Smooth muscle cell (in vitro differentiated cells): ENCODE results near the gene SEC16A. TPM values are rescaled to one million over a fixed set of nuclear protein-coding genes. Genes with fewer than 3 reads are reported as not detected.

Source experiments
- DNase-seq: peaks from one replicate; lab custom pipeline; 2025; ENCODE audit not compliant: unreplicated experiment; lab: John Stamatoyannopoulos, UW
- H2AFZ ChIP-seq: fragments of 200-600 bp; sonication (generic); 2 replicates; pipeline ENCODE4 v1.6.0; 2016; ENCODE audit warnings: antibody characterized with exemption, low read depth, mild to moderate bottlenecking
- H3F3A ChIP-seq: fragments of 200-600 bp; sonication (generic); 2 replicates; pipeline ENCODE4 v1.6.0; 2017; ENCODE audit warnings: antibody characterized with exemption, low read depth
- H3K27ac ChIP-seq: fragments of 200-600 bp; sonication (generic); 2 replicates; pipeline ENCODE4 v1.5.1; 2016; ENCODE audit warnings: low read depth, mild to moderate bottlenecking
- H3K27me3 ChIP-seq: fragments of 200-600 bp; sonication (generic); 2 replicates; pipeline ENCODE4 v1.6.1; 2016; ENCODE audit warnings: low read depth, mild to moderate bottlenecking
- H3K36me3 ChIP-seq: fragments of 200-600 bp; sonication (generic); 2 replicates; pipeline ENCODE4 v1.5.1; 2016; ENCODE audit warnings: low read depth
- H3K4me1 ChIP-seq: fragments of 200-600 bp; sonication (generic); 2 replicates; pipeline ENCODE4 v1.5.1; 2016; ENCODE audit warnings: low read depth
- H3K4me2 ChIP-seq: fragments of 200-600 bp; sonication (generic); 2 replicates; pipeline ENCODE4 v1.6.0; 2016; ENCODE audit warnings: mild to moderate bottlenecking
- H3K4me3 ChIP-seq: fragments of 200-600 bp; sonication (generic); 2 replicates; pipeline ENCODE4 v1.5.1; 2016; ENCODE audit warnings: mild to moderate bottlenecking
- H3K79me2 ChIP-seq: fragments of 200-600 bp; sonication (generic); 2 replicates; pipeline ENCODE4 v1.6.0; 2016; ENCODE audit warnings: low read depth, mild to moderate bottlenecking
- H3K9ac ChIP-seq: fragments of 200-600 bp; sonication (generic); 2 replicates; pipeline ENCODE4 v1.6.0; 2016; ENCODE audit warnings: low read depth
- H3K9me3 ChIP-seq: fragments of 200-600 bp; sonication (generic); replicated peaks from 2 replicates; pipeline ENCODE4 v1.5.1; 2016; ENCODE audit warnings: low read depth
- H4K20me1 ChIP-seq: fragments of 200-600 bp; sonication (generic); 2 replicates; pipeline ENCODE4 v1.6.0; 2016; ENCODE audit warnings: low read depth
- CTCF ChIP-seq: fragments of 200-600 bp; sonication (generic); IDR thresholded peaks from 2 replicates; pipeline ENCODE4 v1.5.1; 2017; ENCODE audit warnings: borderline replicate concordance, mild to moderate bottlenecking, antibody characterized with exemption; ENCODE audit not compliant: insufficient read depth, poor library complexity, severe bottlenecking
- WGBS: methylation state at CpG from one replicate; pipeline ENCODE4 v1.1.7; 2016; ENCODE audit warnings: low lambda C conversion rate; 5-methylcytosine and 5-hydroxymethylcytosine counted together
- polyA plus RNA-seq: library from polyadenylated mRNA; unstranded; fragments of >200 nt; fragmentation: Nextera tagmentation; extraction: Ambion mirVana; gene quantifications from 2 replicates; pipeline ENCODE4 v1.2.1, GENCODE V29; 2016
- total RNA-seq: library from RNA; depleted of rRNA; stranded (reverse); fragments of >200 nt; gene quantifications from 2 replicates; pipeline ENCODE4 v1.2.3, GENCODE V29; 2014

SEC16A gene
- total and polyA plus RNA-seq, 2 experiments from 2014 or later: 45.7 to 56.8 TPM

- Histone ChIP-seq H3K4me1 (peaks cover 7% of the 10 kb centered on the region), H3K9me3 (no peaks in the 10 kb centered on the region), H3K36me3 (no peaks in the 10 kb centered on the region), H3K4me3 (peak overlapping the region; percentile 96), H3K9ac (peak overlapping the region; percentile 90), H3K79me2 (peaks cover 39% of the 10 kb centered on the region), H3K4me2 (peak overlapping the region; percentile 100), H3F3A (peaks cover 26% of the 10 kb centered on the region), H3K27me3 (no peaks in the 10 kb centered on the region), H2AFZ (no peak overlapping the region), H3K27ac (no peak overlapping the region), H4K20me1 (peaks cover 92% of the 10 kb centered on the region)
- peak; percentile 22 for DNase-seq
- TF ChIP-seq CTCF: no peak
- under 1% methylated on average over 67 of the region's 91 CpGs for WGBS
Measured at GRCh38 chr9:136438548-136439480, 44.0 kb downstream of the SEC16A start.

GRCh38 chr9:136437839-136438547 is 44.8 kb downstream of the SEC16A start:
- DNase-seq: no peak
- H3K4me1 ChIP-seq: peaks cover 7% of the 10 kb centered on the region
- no peak overlapping the region for H3K27ac ChIP-seq
- no peaks in the 10 kb centered on the region for H3K9me3 ChIP-seq
- no peak overlapping the region for H2AFZ ChIP-seq
- no peaks in the 10 kb centered on the region for H3K36me3 ChIP-seq
- H3K27me3 ChIP-seq: no peaks in the 10 kb centered on the region
- H3K4me2 ChIP-seq: peak overlapping the region; percentile 100
- peaks cover 22% of the 10 kb centered on the region for H3F3A ChIP-seq
- peaks cover 94% of the 10 kb centered on the region for H4K20me1 ChIP-seq
- H3K4me3 ChIP-seq: peak overlapping the region; percentile 96
- peak overlapping the region; percentile 90 for H3K9ac ChIP-seq
- no peak for TF ChIP-seq CTCF
- 55% methylated on average over 37 of the region's 37 CpGs for WGBS
- H3K79me2 ChIP-seq: peaks cover 40% of the 10 kb centered on the region

GRCh38 chr9:136437430-136437829 is 45.4 kb downstream of the SEC16A start:
- Histone ChIP-seq H3K4me1 (peaks cover 7% of the 10 kb centered on the region), H3K9ac (no peak overlapping the region), H3K4me3 (no peak overlapping the region), H3K79me2 (peaks cover 40% of the 10 kb centered on the region), H3F3A (peaks cover 22% of the 10 kb centered on the region), H3K27me3 (no peaks in the 10 kb centered on the region), H2AFZ (no peak overlapping the region), H3K27ac (no peak overlapping the region), H3K4me2 (peak overlapping the region; percentile 100), H3K36me3 (no peaks in the 10 kb centered on the region), H3K9me3 (no peaks in the 10 kb centered on the region), H4K20me1 (peaks cover 93% of the 10 kb centered on the region)
- no peak for TF ChIP-seq CTCF
- DNase-seq: no peak
- WGBS: 82% methylated on average over 7 of the region's 8 CpGs
